K562 (cell line): ENCODE measurements around the gene RNMT. TPM values are rescaled to one million over a fixed set of nuclear protein-coding genes. Genes with fewer than 3 reads are reported as not detected.

Experiments
- ATAC-seq: fragments of 200-7000 bp; cut with Tn5 transposase; 3 replicates; pipeline ENCODE4 v1.9.1; 2020; ENCODE audit warnings: moderate library complexity
- BruUV-seq: library from RNA; stranded (reverse); fragments of 400-500 nt; replicated peaks from 2 replicates; lab custom pipeline; 2021; lab: Mats Ljungman, UMichigan
- CTCF ChIA-PET: fragments of 300-600 bp; formaldehyde crosslinking; extraction: SDS; loops from one replicate; lab custom pipeline; 2021; ENCODE audit warnings: low intra/inter-chr PET ratio; lab: Yijun Ruan, JAX
- POLR2A ChIA-PET: fragments of 300-600, 350-650 bp; sonication (Branson Sonifier 250); formaldehyde crosslinking; extraction: SDS; loops from one replicate; lab custom pipeline; 2021; ENCODE audit warnings: antibody characterized with exemption, inconsistent platforms; lab: Yijun Ruan, JAX
- DNase-seq, 4 experiments: peaks; one replicate each; pipeline versions ENCODE4 v3.0.0 to v3.0.0-alpha.2; 2011 to 2018; ENCODE audit warnings: low spot score in 3 of 4, mixed read lengths in 3 of 4; ENCODE audit errors: extremely low read depth in 1 of 4
- FAIRE-seq: peaks from 2 replicates; lab custom pipeline; 2011; peaks lifted over from hg19 to GRCh38; lab: Jason Lieb, UNC
- H2AFZ ChIP-seq: 2 replicates; pipeline ENCODE4 v1.6.0; 2011; ENCODE audit warnings: low read depth, low read length, control low read depth, inconsistent platforms
- H3K27ac ChIP-seq: fragments of 200-600 bp; 3 replicates; pipeline ENCODE4 v1.8.0; 2011; ENCODE audit warnings: low read depth, mild to moderate bottlenecking, control low read depth, inconsistent platforms, low read length, moderate library complexity, mixed read lengths; ENCODE audit errors: extremely low read depth
- H3K27me3 ChIP-seq, 2 experiments: fragments of 300-600 bp in 1 of 2; 2 replicates in 1 of 2; 3 replicates in 1 of 2; pipeline versions ENCODE4 v1.6.0 to v1.8.0; 2011; ENCODE audit warnings: inconsistent platforms in 2 of 2, low read length in 2 of 2, mild to moderate bottlenecking in 1 of 2, mixed read lengths in 1 of 2, moderate library complexity in 1 of 2; ENCODE audit not compliant: control insufficient read depth in 2 of 2, insufficient read depth in 2 of 2
- H3K36me3 ChIP-seq: fragments of 300-600 bp; 3 replicates; pipeline ENCODE4 v1.8.0; 2011; ENCODE audit warnings: mild to moderate bottlenecking, low read length, inconsistent platforms; ENCODE audit not compliant: control insufficient read depth, insufficient read depth
- H3K4me1 ChIP-seq, 2 experiments: fragments of 200-600 bp in 1 of 2; replicated peaks in 1 of 2; 2 replicates in 1 of 2; 3 replicates in 1 of 2; pipeline versions ENCODE4 v1.5.1 to v1.8.0; 2011; ENCODE audit warnings: inconsistent platforms in 2 of 2, low read length in 2 of 2, mild to moderate bottlenecking in 1 of 2, mixed read lengths in 1 of 2, moderate library complexity in 1 of 2; ENCODE audit not compliant: control insufficient read depth in 2 of 2, insufficient read depth in 2 of 2
- H3K4me2 ChIP-seq: 2 replicates; pipeline ENCODE4 v1.6.1; 2011; ENCODE audit warnings: low read length, control low read depth, inconsistent platforms, mixed read lengths; ENCODE audit not compliant: insufficient read depth
- H3K4me3 ChIP-seq: fragments of 200-600 bp; sonication (generic), shearing (Covaris generic); 2 replicates; pipeline ENCODE4 v1.5.1; 2016; ENCODE audit warnings: control low read depth, inconsistent platforms
- H3K79me2 ChIP-seq: fragments of 200-600 bp; 3 replicates; pipeline ENCODE4 v1.8.0; 2011; ENCODE audit warnings: low read length, inconsistent platforms; ENCODE audit not compliant: control insufficient read depth, insufficient read depth
- H3K9ac ChIP-seq, 2 experiments: 2 replicates each; pipeline versions ENCODE4 v1.6.0 to v1.6.1; 2011; ENCODE audit warnings: low read depth in 2 of 2, low read length in 2 of 2, control low read depth in 1 of 2, inconsistent platforms in 1 of 2, mild to moderate bottlenecking in 1 of 2, mixed read lengths in 1 of 2; ENCODE audit not compliant: insufficient read depth in 1 of 2
- H3K9me1 ChIP-seq: one replicate; pipeline ENCODE4 v1.6.0; 2011; ENCODE audit warnings: inconsistent platforms, mild to moderate bottlenecking, low read length, moderate library complexity; ENCODE audit not compliant: control insufficient read depth, insufficient read depth
- H3K9me3 ChIP-seq: replicated peaks from 2 replicates; pipeline ENCODE4 v1.5.1; 2011; ENCODE audit warnings: low read depth, low read length, inconsistent platforms; ENCODE audit not compliant: control insufficient read depth, insufficient read depth
- H4K20me1 ChIP-seq: replicated peaks from 2 replicates; pipeline ENCODE4 v1.6.1; 2011; ENCODE audit warnings: low read length, inconsistent platforms, mixed read lengths; ENCODE audit not compliant: control insufficient read depth, insufficient read depth
- CBFA2T2 ChIP-seq: fragments of 450-650 bp; conservative IDR thresholded peaks from 2 replicates; pipeline ENCODE4 v1.6.1; 2017; ENCODE audit warnings: mild to moderate bottlenecking
- GABPA ChIP-seq: fragments of 200-800 bp; sonication (Bioruptor generic); conservative IDR thresholded peaks from 2 replicates; pipeline ENCODE4 v1.6.1; 2016; ENCODE audit warnings: low read depth, missing genetic modification characterization, missing compliant biosample characterization
- REST ChIP-seq, 2 experiments: fragments of 450-650 bp; formaldehyde crosslinking in 1 of 2; IDR thresholded peaks; 2 replicates each; pipeline versions ENCODE4 v1.4.0 to v1.6.1; 2014 to 2020; ENCODE audit warnings: mild to moderate bottlenecking in 2 of 2, borderline replicate concordance in 1 of 2, low read depth in 1 of 2
- TRIM24 ChIP-seq, 2 experiments: fragments of 450-650 bp; IDR thresholded peaks; 2 replicates each; pipeline ENCODE4 v1.6.1; 2016
- ZNF778 ChIP-seq: fragments of 450-650 bp; formaldehyde crosslinking; IDR thresholded peaks from 2 replicates; pipeline ENCODE4 v1.4.0; 2020; ENCODE audit warnings: mild to moderate bottlenecking, moderate library complexity
- in situ Hi-C: fragments of 300-500 bp; cut with MboI; formaldehyde crosslinking; loops from 4 replicates; pipeline ENCODE4 v1.15.0; 2018; ENCODE audit warnings: inconsistent platforms, mixed read lengths
- intact Hi-C: fragments of 100-400 bp; cut with micrococcal nuclease; formaldehyde crosslinking; loops from 2 replicates; pipeline ENCODE4 v1.14.2; 2022
- polyA plus RNA-seq, 8 experiments: library from polyadenylated mRNA; depleted of rRNA in 4 of 8; stranded (reverse) in 5 of 8; unstranded in 3 of 8; fragments of >200 nt; fragmentation: Nextera tagmentation in 2 of 8; fragmentation: Illumina TruSeq in 1 of 8; extraction: Ambion mirVana in 2 of 8; extraction: Trizol in 1 of 8; gene quantifications; 2 replicates each; pipeline versions ENCODE4 v1.2.1 to v1.2.3, GENCODE V29; 2011 to 2014; ENCODE audit warnings: inconsistent platforms in 1 of 8, missing spikeins in 1 of 8
- total RNA-seq, 7 experiments: library from RNA; depleted of rRNA in 6 of 7; stranded (reverse); fragments of >200 nt in 6 of 7; fragmentation: Illumina TruSeq in 2 of 7; extraction: Trizol in 2 of 7; gene quantifications; 2 replicates each; pipeline versions ENCODE4 v1.2.1 to v1.2.3, GENCODE V29; 2011 to 2021; ENCODE audit warnings: low replicate concordance in 1 of 7
- TF ChIP-seq, protein P1 (sequence below): fragments of 200-400 bp; formaldehyde crosslinking; IDR thresholded peaks from 2 replicates; pipeline ENCODE4 v1.6.1; 2017; ENCODE audit warnings: mild to moderate bottlenecking, low read depth, low read length, moderate library complexity
- TF ChIP-seq, protein P2 (sequence below): sonication (generic); formaldehyde crosslinking; IDR thresholded peaks from 2 replicates; pipeline ENCODE4 v1.8.1; 2022; ENCODE audit warnings: missing genetic modification reagents

RNMT gene
- total and polyA plus RNA-seq, 9 of the 15 experiments (the other 6 are each of a cell fraction or from before 2014, with no cell fraction given) = 20.2 to 63.4 (median 34.1) TPM

DNA sequence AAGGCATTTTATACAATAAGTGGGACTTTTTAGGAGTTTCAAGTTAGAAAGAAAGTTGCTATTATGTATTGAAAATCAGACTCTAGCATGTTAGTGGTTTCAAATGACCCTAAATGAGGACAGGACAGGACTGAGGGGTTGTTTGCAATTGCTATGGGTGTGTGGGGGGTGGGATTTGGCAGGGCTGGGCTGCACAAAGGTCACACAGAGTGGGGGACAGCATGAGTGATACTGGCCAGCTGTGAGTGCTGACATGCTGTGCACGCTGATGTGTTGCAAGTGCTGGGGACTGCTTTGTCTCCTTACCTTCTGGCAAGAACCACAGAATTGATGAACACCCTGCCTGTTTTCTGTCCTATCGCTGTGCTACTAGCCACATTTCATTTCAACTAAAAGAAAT is 29.8 kb downstream of the RNMT start (continued):
- TF ChIP-seq REST (IDR thresholded peaks at IDR 0.05; ENCODE audit: borderline replicate concordance) (no peak), REST (CRISPR knock-in tag; IDR thresholded peaks at IDR 0.05; ENCODE audit: low read depth) (no peak), TRIM24 (IDR thresholded peaks at IDR 0.05) (no peak), ZNF778 (no peak)

GRCh38 chr18:13756671-13757070 is 30.2 kb downstream of the RNMT start:
- no peak overlapping the region for H2AFZ ChIP-seq
- H3K36me3 ChIP-seq = peaks cover 50% of the 10 kb centered on the region
- no peak overlapping the region for H3K4me2 ChIP-seq
- POLR2A ChIA-PET = interaction anchor here (1.5 kb wide), 1 partner anchor 10 kb away, joined by 3 read pairs; no protein-coding TSS in a partner anchor
- BruUV-seq = no TSS peak
- no peak overlapping the region for H3K27ac ChIP-seq
- DNase-seq = no peak
- no peaks in the 10 kb centered on the region for H3K27me3 ChIP-seq
- no peaks in the 10 kb centered on the region for H3K79me2 ChIP-seq
- CTCF ChIA-PET = no interaction called here
- intact Hi-C loops = no loop called here
- in situ Hi-C loops = no loop called here
- no peaks in the 10 kb centered on the region for H3K9me3 ChIP-seq
- no peaks in the 10 kb centered on the region for H3K4me1 ChIP-seq
- H3K4me3 ChIP-seq = no peak overlapping the region
- H3K9ac ChIP-seq = no peak overlapping the region
- H3K9me1 ChIP-seq = no peaks in the 10 kb centered on the region
- no peak for FAIRE-seq
- ATAC-seq = no peak
- no peaks in the 10 kb centered on the region for H4K20me1 ChIP-seq
- TF ChIP-seq CBFA2T2 = no peak
- TF ChIP-seq, protein P1, sequence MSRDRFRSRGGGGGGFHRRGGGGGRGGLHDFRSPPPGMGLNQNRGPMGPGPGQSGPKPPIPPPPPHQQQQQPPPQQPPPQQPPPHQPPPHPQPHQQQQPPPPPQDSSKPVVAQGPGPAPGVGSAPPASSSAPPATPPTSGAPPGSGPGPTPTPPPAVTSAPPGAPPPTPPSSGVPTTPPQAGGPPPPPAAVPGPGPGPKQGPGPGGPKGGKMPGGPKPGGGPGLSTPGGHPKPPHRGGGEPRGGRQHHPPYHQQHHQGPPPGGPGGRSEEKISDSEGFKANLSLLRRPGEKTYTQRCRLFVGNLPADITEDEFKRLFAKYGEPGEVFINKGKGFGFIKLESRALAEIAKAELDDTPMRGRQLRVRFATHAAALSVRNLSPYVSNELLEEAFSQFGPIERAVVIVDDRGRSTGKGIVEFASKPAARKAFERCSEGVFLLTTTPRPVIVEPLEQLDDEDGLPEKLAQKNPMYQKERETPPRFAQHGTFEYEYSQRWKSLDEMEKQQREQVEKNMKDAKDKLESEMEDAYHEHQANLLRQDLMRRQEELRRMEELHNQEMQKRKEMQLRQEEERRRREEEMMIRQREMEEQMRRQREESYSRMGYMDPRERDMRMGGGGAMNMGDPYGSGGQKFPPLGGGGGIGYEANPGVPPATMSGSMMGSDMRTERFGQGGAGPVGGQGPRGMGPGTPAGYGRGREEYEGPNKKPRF = no peak
- TF ChIP-seq GABPA = no peak
- TF ChIP-seq, protein P2, sequence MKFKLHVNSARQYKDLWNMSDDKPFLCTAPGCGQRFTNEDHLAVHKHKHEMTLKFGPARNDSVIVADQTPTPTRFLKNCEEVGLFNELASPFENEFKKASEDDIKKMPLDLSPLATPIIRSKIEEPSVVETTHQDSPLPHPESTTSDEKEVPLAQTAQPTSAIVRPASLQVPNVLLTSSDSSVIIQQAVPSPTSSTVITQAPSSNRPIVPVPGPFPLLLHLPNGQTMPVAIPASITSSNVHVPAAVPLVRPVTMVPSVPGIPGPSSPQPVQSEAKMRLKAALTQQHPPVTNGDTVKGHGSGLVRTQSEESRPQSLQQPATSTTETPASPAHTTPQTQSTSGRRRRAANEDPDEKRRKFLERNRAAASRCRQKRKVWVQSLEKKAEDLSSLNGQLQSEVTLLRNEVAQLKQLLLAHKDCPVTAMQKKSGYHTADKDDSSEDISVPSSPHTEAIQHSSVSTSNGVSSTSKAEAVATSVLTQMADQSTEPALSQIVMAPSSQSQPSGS (CRISPR knock-in tag) = no peak
